Measurements from ENCODE around the gene BMP10. TPM values are rescaled to one million over a fixed set of nuclear protein-coding genes. Genes with fewer than 3 reads are reported as not detected.

Gene BMP10
- polyA plus RNA-seq, 1 donor (not counting 4 experiments of a cell fraction or from before 2014, with no cell fraction given): 0.05 TPM

DNA sequence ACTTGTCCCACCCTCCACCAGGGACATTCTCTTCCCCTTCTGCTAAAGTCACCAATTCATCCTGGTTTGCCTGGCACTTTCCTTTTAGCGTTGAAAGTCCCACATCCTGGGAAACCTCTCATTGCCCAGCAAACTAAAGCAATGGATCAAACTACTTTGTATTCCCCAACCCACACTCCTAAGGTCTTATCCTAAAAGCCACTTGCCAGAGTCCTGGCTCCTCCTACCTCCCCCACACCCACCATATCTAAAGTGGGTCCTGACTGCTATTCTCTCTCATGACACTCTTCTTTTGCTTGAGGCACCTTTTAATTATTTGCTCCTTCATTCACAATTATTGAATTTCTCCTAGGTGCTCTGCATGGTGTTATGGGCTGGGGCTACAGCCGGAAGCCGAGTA, 40.9 kb upstream of the BMP10 start:
- no peaks in the 10 kb centered on the region for H3K27me3 ChIP-seq (ENCODE audit: control insufficient read depth, extremely low read depth, insufficient read depth, low read length)
- FAIRE-seq: no peak
- H2AFZ ChIP-seq (ENCODE audit: control insufficient read depth, low read length): no peak overlapping the region
- H3K27ac ChIP-seq (ENCODE audit: control insufficient read depth, insufficient read depth, low read length): no peak overlapping the region
- H3K9me3 ChIP-seq (ENCODE audit: control insufficient read depth, low read depth, low read length): no peaks in the 10 kb centered on the region
- no peaks in the 10 kb centered on the region for H3K79me2 ChIP-seq (ENCODE audit: control insufficient read depth, insufficient read depth, low read length)
- dilution Hi-C loops (cut with MboI; ENCODE audit: extremely low pct_ligation_motif_present, low sequenced_read_pairs): no loop called here
- H3K4me2 ChIP-seq (ENCODE audit: control insufficient read depth, extremely low read depth, insufficient read depth, low read depth, low read length): no peak overlapping the region
- no peak for DNase-seq (ENCODE audit: low read depth, low spot score)
- no peaks in the 10 kb centered on the region for H3K9me1 ChIP-seq (ENCODE audit: control insufficient read depth, extremely low read depth, insufficient read depth, low read length)
- H3K9ac ChIP-seq (ENCODE audit: control insufficient read depth, extremely low read depth, insufficient read depth, low read length): no peak overlapping the region
- TF ChIP-seq, protein P1, sequence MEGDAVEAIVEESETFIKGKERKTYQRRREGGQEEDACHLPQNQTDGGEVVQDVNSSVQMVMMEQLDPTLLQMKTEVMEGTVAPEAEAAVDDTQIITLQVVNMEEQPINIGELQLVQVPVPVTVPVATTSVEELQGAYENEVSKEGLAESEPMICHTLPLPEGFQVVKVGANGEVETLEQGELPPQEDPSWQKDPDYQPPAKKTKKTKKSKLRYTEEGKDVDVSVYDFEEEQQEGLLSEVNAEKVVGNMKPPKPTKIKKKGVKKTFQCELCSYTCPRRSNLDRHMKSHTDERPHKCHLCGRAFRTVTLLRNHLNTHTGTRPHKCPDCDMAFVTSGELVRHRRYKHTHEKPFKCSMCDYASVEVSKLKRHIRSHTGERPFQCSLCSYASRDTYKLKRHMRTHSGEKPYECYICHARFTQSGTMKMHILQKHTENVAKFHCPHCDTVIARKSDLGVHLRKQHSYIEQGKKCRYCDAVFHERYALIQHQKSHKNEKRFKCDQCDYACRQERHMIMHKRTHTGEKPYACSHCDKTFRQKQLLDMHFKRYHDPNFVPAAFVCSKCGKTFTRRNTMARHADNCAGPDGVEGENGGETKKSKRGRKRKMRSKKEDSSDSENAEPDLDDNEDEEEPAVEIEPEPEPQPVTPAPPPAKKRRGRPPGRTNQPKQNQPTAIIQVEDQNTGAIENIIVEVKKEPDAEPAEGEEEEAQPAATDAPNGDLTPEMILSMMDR (optimal IDR thresholded peaks at IDR 0.05 in 1 of 3, IDR thresholded peaks at IDR 0.05 in 1 of 3, conservative IDR thresholded peaks at IDR 0.05 in 1 of 3; ENCODE audit: extremely low read depth in 1 of 3, insufficient read depth in 2 of 3, low read length in 3 of 3): no peak
- TF ChIP-seq EZH2 (IDR thresholded peaks at IDR 0.05; ENCODE audit: low read length): no peak
- peaks cover 34% of the 10 kb centered on the region for H3K4me1 ChIP-seq (ENCODE audit: control insufficient read depth, extremely low read depth, insufficient read depth, low read length)
- H4K20me1 ChIP-seq (ENCODE audit: control insufficient read depth, extremely low read depth, insufficient read depth, low read length): no peaks in the 10 kb centered on the region
- no peaks in the 10 kb centered on the region for H3K36me3 ChIP-seq (ENCODE audit: control insufficient read depth in 2 of 2, extremely low read depth in 1 of 2, insufficient read depth in 2 of 2, low read length in 2 of 2)
- no peak overlapping the region for H3K4me3 ChIP-seq (ENCODE audit: control insufficient read depth in 2 of 3, extremely low read depth in 1 of 3, insufficient read depth in 2 of 3, low read depth in 1 of 3, low read length in 3 of 3)

GRCh38 chr2:68911709-68912108, 40.5 kb upstream of the BMP10 start:
- DNase-seq (ENCODE audit: low read depth, low spot score) (no peak), FAIRE-seq (no peak)
- no peak overlapping the region for H3K4me3 ChIP-seq (ENCODE audit: control insufficient read depth in 2 of 3, extremely low read depth in 1 of 3, insufficient read depth in 2 of 3, low read depth in 1 of 3, low read length in 3 of 3)
- H3K27me3 ChIP-seq (ENCODE audit: control insufficient read depth, extremely low read depth, insufficient read depth, low read length): no peaks in the 10 kb centered on the region
- no peaks in the 10 kb centered on the region for H4K20me1 ChIP-seq (ENCODE audit: control insufficient read depth, extremely low read depth, insufficient read depth, low read length)
- no peak overlapping the region for H2AFZ ChIP-seq (ENCODE audit: control insufficient read depth, low read length)
- peaks cover 31% of the 10 kb centered on the region for H3K4me1 ChIP-seq (ENCODE audit: control insufficient read depth, extremely low read depth, insufficient read depth, low read length)
- no peak overlapping the region for H3K9ac ChIP-seq (ENCODE audit: control insufficient read depth, extremely low read depth, insufficient read depth, low read length)
- H3K36me3 ChIP-seq (ENCODE audit: control insufficient read depth in 2 of 2, extremely low read depth in 1 of 2, insufficient read depth in 2 of 2, low read length in 2 of 2): no peaks in the 10 kb centered on the region
- no peaks in the 10 kb centered on the region for H3K79me2 ChIP-seq (ENCODE audit: control insufficient read depth, insufficient read depth, low read length)
- H3K9me3 ChIP-seq (ENCODE audit: control insufficient read depth, low read depth, low read length): no peaks in the 10 kb centered on the region
- H3K4me2 ChIP-seq (ENCODE audit: control insufficient read depth, extremely low read depth, insufficient read depth, low read depth, low read length): no peak overlapping the region
- dilution Hi-C loops (cut with MboI; ENCODE audit: extremely low pct_ligation_motif_present, low sequenced_read_pairs): no loop called here
- no peak overlapping the region for H3K27ac ChIP-seq (ENCODE audit: control insufficient read depth, insufficient read depth, low read length)
- TF ChIP-seq, protein P1 (optimal IDR thresholded peaks at IDR 0.05 in 1 of 3, IDR thresholded peaks at IDR 0.05 in 1 of 3, conservative IDR thresholded peaks at IDR 0.05 in 1 of 3; ENCODE audit: extremely low read depth in 1 of 3, insufficient read depth in 2 of 3, low read length in 3 of 3): no peak
- TF ChIP-seq EZH2 (IDR thresholded peaks at IDR 0.05; ENCODE audit: low read length): no peak
- H3K9me1 ChIP-seq (ENCODE audit: control insufficient read depth, extremely low read depth, insufficient read depth, low read length): no peaks in the 10 kb centered on the region
